Stomach (tissue), 9 donors: ENCODE results near the gene TMEM132D. TPM values are rescaled to one million over a fixed set of nuclear protein-coding genes. Genes with fewer than 3 reads are reported as not detected.

Experiments used
- DNase-seq, 2 donors: peaks; one replicate each; pipeline versions ENCODE4 v3.0.0 to v3.0.0-alpha.2; 2013 to 2019
- H3K27ac ChIP-seq, 5 donors: fragments of 200-600 bp in 4 of 5; sonication (generic) in 4 of 5; one replicate each; pipeline ENCODE4 v1.5.1; 2013 to 2019; ENCODE audit warnings: mild to moderate bottlenecking in 1 of 5, moderate library complexity in 1 of 5
- H3K27me3 ChIP-seq, 3 donors: fragments of 200-600 bp; sonication (generic); one replicate each; pipeline ENCODE4 v1.5.1; 2017 to 2019; ENCODE audit warnings: mixed run types in 1 of 3
- H3K36me3 ChIP-seq, 4 donors: fragments of 200-600 bp; sonication (generic); 1 replicate in 3 of 4; 2 replicates in 1 of 4; pipeline ENCODE4 v1.5.1; 2016 to 2019
- H3K4me1 ChIP-seq, 4 donors: fragments of 200-600 bp; sonication (generic); one replicate each; pipeline ENCODE4 v1.5.1; 2016 to 2019
- H3K4me3 ChIP-seq, 4 donors: fragments of 200-600 bp; sonication (generic) in 3 of 4; one replicate each; pipeline ENCODE4 v1.5.1; 2016 to 2019; ENCODE audit warnings: mild to moderate bottlenecking in 1 of 4
- H3K9me3 ChIP-seq, 4 donors: fragments of 200-600 bp; sonication (generic); one replicate each; pipeline ENCODE4 v1.5.1; 2016 to 2019
- CTCF ChIP-seq, 7 experiments: fragments of 450-650 bp in 4 of 7; fragments of 200-600 bp in 3 of 7; sonication (generic) in 3 of 7; IDR thresholded peaks; one replicate each; pipeline ENCODE4 v1.5.1; 2016 to 2019; ENCODE audit warnings: antibody characterized with exemption in 7 of 7, control low read depth in 2 of 7, mild to moderate bottlenecking in 1 of 7
- EP300 ChIP-seq: sonication (generic); formaldehyde crosslinking; IDR thresholded peaks from one replicate; pipeline ENCODE4 v1.6.1; 2017; ENCODE audit warnings: antibody characterized with exemption
- POLR2A ChIP-seq, 4 donors: fragments of 450-650 bp; IDR thresholded peaks; one replicate each; pipeline ENCODE4 v1.6.1; 2016; ENCODE audit warnings: antibody characterized with exemption in 4 of 4, control low read depth in 2 of 4, mild to moderate bottlenecking in 1 of 4, moderate library complexity in 1 of 4
- POLR2AphosphoS5 ChIP-seq, 3 donors: sonication (generic); formaldehyde crosslinking; IDR thresholded peaks; one replicate each; pipeline ENCODE4 v1.6.1; 2016; ENCODE audit warnings: antibody characterized with exemption in 3 of 3
- WGBS, 5 donors: extraction: QIAGEN DNeasy Blood & Tissue Kit in 3 of 5; methylation state at CpG; one replicate each; pipeline versions ENCODE4 v1.1.5 to v1.1.7; 2013 to 2018; 5-methylcytosine and 5-hydroxymethylcytosine counted together
- intact Hi-C: fragments of 100-400 bp; cut with DNase I; formaldehyde crosslinking; loops from one replicate; pipeline ENCODE4 v1.15.1; 2023; ENCODE audit warnings: low total_unique reads
- polyA plus RNA-seq, 3 donors: library from polyadenylated mRNA; stranded (reverse); fragments of 200-250 nt; gene quantifications; one replicate each; pipeline ENCODE4 v1.2.3, GENCODE V29; 2013
- total RNA-seq, 5 donors: library from RNA; depleted of rRNA; stranded (reverse); fragments of >200 nt; gene quantifications; one replicate each; pipeline versions ENCODE4 v1.1.0 to v1.2.3, GENCODE V29; 2014 to 2016
- donor health status: healthy with polysubstance abuse.
- donor health status: Bipolar disorder and iron deficiency.
- donor health status: healthy.

Gene TMEM132D
- total and polyA plus RNA-seq, 8 donors: 0.29 to 0.92 TPM; not detected in 6

DNA sequence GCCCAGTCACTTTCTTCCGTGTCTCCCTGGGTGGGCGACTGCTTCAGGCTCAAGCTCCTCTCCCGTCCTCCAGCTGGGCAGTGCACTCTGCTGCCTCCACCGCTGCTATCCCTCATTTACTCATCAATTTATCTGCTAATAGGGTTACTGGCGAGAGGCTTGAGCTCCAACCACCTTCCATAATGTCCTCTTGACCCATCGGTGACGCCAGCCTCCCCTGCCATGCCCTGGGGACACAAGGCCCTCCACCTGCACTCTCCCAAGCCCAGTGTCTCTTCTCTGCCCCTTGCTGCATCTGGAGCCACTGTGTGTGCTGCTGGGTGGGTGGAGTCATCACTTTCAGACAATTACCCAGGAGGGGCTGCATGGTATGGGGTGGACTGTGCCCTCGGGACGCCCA is 78.5 kb downstream of the TMEM132D start:
- H3K27ac ChIP-seq: no peak overlapping the region
- no peaks in the 10 kb centered on the region for H3K36me3 ChIP-seq
- no peak for DNase-seq
- H3K4me3 ChIP-seq: no peak overlapping the region
- H3K9me3 ChIP-seq: peaks cover 0 to 20% (median 6%) of the 10 kb centered on the region in 4 donors
- peaks cover 0 to 10% (median 0%) of the 10 kb centered on the region in 3 donors for H3K27me3 ChIP-seq
- 36 to 80% (median 62%) methylated on average over 4 to 9 of the region's 9 CpGs for WGBS, 5 donors
- intact Hi-C loops: no loop called here
- no peak for TF ChIP-seq POLR2A (IDR thresholded peaks at IDR 0.05)
- TF ChIP-seq CTCF (IDR thresholded peaks at IDR 0.05): no peak
- TF ChIP-seq EP300: no peak
- no peak for TF ChIP-seq POLR2AphosphoS5 (IDR thresholded peaks at IDR 0.05)
- no peaks in the 10 kb centered on the region for H3K4me1 ChIP-seq

- intact Hi-C loops: no loop called here
- 59 to 81% (median 68%) methylated on average over 5 of the region's 5 CpGs for WGBS, 5 donors
- no peak for TF ChIP-seq CTCF (IDR thresholded peaks at IDR 0.05)
These were observed 81.9 kb downstream of the TMEM132D start for GRCh38 chr12:129821964-129822363.

GRCh38 chr12:129819391-129819790 is 84.4 kb downstream of the TMEM132D start:
- WGBS, 5 donors: 78 to 86% (median 79%) methylated on average over 12 of the region's 12 CpGs
- H3K9me3 ChIP-seq: peaks cover 0 to 18% (median 2%) of the 10 kb centered on the region in 4 donors
- H3K27ac ChIP-seq: no peak overlapping the region
- no peak overlapping the region for H3K4me3 ChIP-seq
- no peaks in the 10 kb centered on the region for H3K36me3 ChIP-seq
- H3K27me3 ChIP-seq: no peaks in the 10 kb centered on the region
- intact Hi-C loops: no loop called here
- H3K4me1 ChIP-seq: no peaks in the 10 kb centered on the region
- TF ChIP-seq EP300 (no peak), POLR2AphosphoS5 (IDR thresholded peaks at IDR 0.05) (no peak), CTCF (IDR thresholded peaks at IDR 0.05) (no peak), POLR2A (IDR thresholded peaks at IDR 0.05) (no peak)
- no peak for DNase-seq

More at GRCh38 chr12:129821964-129822363, 81.9 kb downstream of the TMEM132D start:
- H3K36me3 ChIP-seq: no peaks in the 10 kb centered on the region
- no peak overlapping the region for H3K4me3 ChIP-seq
- DNase-seq: no peak
- peaks cover 0 to 10% (median 0%) of the 10 kb centered on the region in 3 donors for H3K27me3 ChIP-seq
- peaks cover 0 to 20% (median 5%) of the 10 kb centered on the region in 4 donors for H3K9me3 ChIP-seq
- no peak overlapping the region for H3K27ac ChIP-seq
- H3K4me1 ChIP-seq: no peaks in the 10 kb centered on the region

DNA sequence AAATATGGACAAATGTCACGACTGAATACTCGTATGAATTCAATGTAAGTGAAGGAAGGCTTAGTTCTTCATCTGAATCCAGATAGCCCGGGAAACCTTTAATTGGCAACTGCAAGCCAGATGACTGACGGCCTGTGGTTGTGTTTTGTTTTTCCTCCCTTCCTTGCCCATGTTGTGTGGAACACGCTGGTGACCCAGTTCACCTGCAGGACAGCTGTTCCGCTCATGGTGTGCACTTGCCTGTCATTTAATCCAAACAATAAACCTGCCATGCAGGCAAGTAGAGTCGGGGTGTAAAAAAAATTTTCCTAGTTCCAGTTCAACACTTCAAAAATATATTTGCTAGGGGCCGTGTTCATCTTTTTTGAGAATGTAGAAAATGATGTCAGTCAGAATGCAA is 88.0 kb downstream of the TMEM132D start:
- Histone ChIP-seq H3K27ac (no peak overlapping the region), H3K27me3 (no peaks in the 10 kb centered on the region), H3K4me3 (no peak overlapping the region), H3K36me3 (no peaks in the 10 kb centered on the region), H3K4me1 (no peaks in the 10 kb centered on the region), H3K9me3 (no peaks in the 10 kb centered on the region)
- whole genome bisulfite sequencing, 5 donors: 60 to 65% (median 63%) methylated on average over 8 of the region's 8 CpGs
- TF ChIP-seq POLR2A (IDR thresholded peaks at IDR 0.05): no peak
- no peak for TF ChIP-seq EP300
- no peak for TF ChIP-seq CTCF (IDR thresholded peaks at IDR 0.05)
- no peak for TF ChIP-seq POLR2AphosphoS5 (IDR thresholded peaks at IDR 0.05)
- intact Hi-C loops: no loop called here
- DNase-seq: no peak
